Activated naive CD8-positive, alpha-beta T cell treated with anti-CD3 and anti-CD28 coated beads, Interleukin-2, amount 50 U/mL, for 24 hours (primary cell): Measurements from ENCODE around the gene CCDC74B.
"Not testable (repeated sequence)": the region's sequence is repeated elsewhere in the genome, so short reads cannot be mapped to it uniquely, and the experiment has no call there.

ENCODE experiments used
- ATAC-seq: fragments of 150-1000 bp; cut with Tn5 transposase; one replicate; pipeline ENCODE4 v1.10.0; 2021
- DNase-seq: peaks from one replicate; pipeline ENCODE4 v3.0.0; 2021
- H3K27ac Mint-ChIP-seq: one replicate; pipeline ENCODE4 v1.8.0; 2021; ENCODE audit warnings: mild to moderate bottlenecking, mixed read lengths
- H3K27me3 Mint-ChIP-seq: one replicate; pipeline ENCODE4 v1.8.0; 2021; ENCODE audit warnings: mixed read lengths
- H3K36me3 Mint-ChIP-seq: one replicate; pipeline ENCODE4 v1.8.0; 2021; ENCODE audit warnings: low read depth, mixed read lengths
- H3K4me1 Mint-ChIP-seq: one replicate; pipeline ENCODE4 v1.8.0; 2021; ENCODE audit warnings: mixed read lengths
- H3K4me3 Mint-ChIP-seq: one replicate; pipeline ENCODE4 v1.8.0; 2021; ENCODE audit warnings: mild to moderate bottlenecking, moderate library complexity, mixed read lengths
- H3K9me3 Mint-ChIP-seq: one replicate; pipeline ENCODE4 v1.8.0; 2021; ENCODE audit warnings: mixed read lengths

CCDC74B gene

GRCh38 chr2:130181880-130182682, 37.2 kb upstream of the CCDC74B start, which contains the start of gene MZT2B:
MZT2B (plus strand) TSS chr2:130182262; CDS start chr2:130182283, 21 bp downstream.
- DNase-seq (peak; percentile 92), ATAC-seq (peak; percentile 90)
- H3K27me3 Mint-ChIP-seq, H3K9me3 Mint-ChIP-seq: not testable (repeated sequence)
- Mint-ChIP-seq H3K27ac (peak within 1 kb of the TSS; percentile 92), H3K36me3 (peaks cover 13% of the 10 kb centered on the region), H3K4me1 (peaks cover 23% of the 10 kb centered on the region), H3K4me3 (peak within 1 kb of the TSS; percentile 93)

- Mint-ChIP-seq H3K4me3 (peak within 1 kb of the TSS; percentile 93), H3K27ac (peak within 1 kb of the TSS; percentile 92), H3K27me3 (no peaks in the 10 kb centered on the region), H3K9me3 (no peaks in the 10 kb centered on the region), H3K4me1 (peaks cover 23% of the 10 kb centered on the region), H3K36me3 (peaks cover 14% of the 10 kb centered on the region)
- ATAC-seq (peak; percentile 69), DNase-seq (peak; percentile 98)
Measured at GRCh38 chr2:130181325-130181879, 36.5 kb upstream of the CCDC74B start, which contains the start of gene SMPD4. SMPD4 (minus strand) TSS chr2:130181602; CDS start chr2:130176592, 5,010 bp downstream.

GRCh38 chr2:130180404-130181324, 35.8 kb upstream of the CCDC74B start:
- ATAC-seq, DNase-seq, H3K9me3 Mint-ChIP-seq, H3K27me3 Mint-ChIP-seq: not testable (repeated sequence)
- peak overlapping the region; percentile 92 for H3K27ac Mint-ChIP-seq
- peaks cover 18% of the 10 kb centered on the region for H3K36me3 Mint-ChIP-seq
- H3K4me1 Mint-ChIP-seq: peaks cover 23% of the 10 kb centered on the region
- H3K4me3 Mint-ChIP-seq: peak overlapping the region; percentile 93

GRCh38 chr2:130174866-130175265, 30.0 kb upstream of the CCDC74B start:
- not testable (repeated sequence) for H3K4me3 Mint-ChIP-seq, H3K27me3 Mint-ChIP-seq, DNase-seq, H3K9me3 Mint-ChIP-seq, H3K27ac Mint-ChIP-seq
- peak; percentile 52 for ATAC-seq
- Mint-ChIP-seq H3K4me1 (peaks cover 13% of the 10 kb centered on the region), H3K36me3 (peaks cover 34% of the 10 kb centered on the region)

DNA sequence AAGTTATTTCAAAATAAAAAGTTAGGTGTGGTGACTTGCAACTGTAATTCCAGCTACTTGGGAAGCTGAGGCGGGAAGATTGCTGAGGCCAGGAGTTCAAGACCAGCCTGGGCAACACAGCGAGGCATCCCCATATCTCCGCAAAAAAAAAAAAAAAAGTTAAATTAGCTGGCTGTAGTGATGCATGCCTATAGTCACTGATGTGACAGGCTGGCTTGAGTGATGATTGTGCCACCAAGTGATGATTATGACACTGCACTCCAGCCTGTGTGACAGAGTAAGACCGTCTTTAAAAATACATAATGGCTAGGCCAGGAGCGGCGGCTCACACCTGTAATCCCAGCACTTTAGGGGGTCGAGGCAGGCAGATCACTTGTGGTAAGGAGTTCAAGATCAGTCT, 25.0 kb upstream of the CCDC74B start:
- no peak overlapping the region for H3K4me3 Mint-ChIP-seq
- ATAC-seq (peak; percentile 25), DNase-seq (no peak)
- no peaks in the 10 kb centered on the region for H3K9me3 Mint-ChIP-seq
- H3K27ac Mint-ChIP-seq: no peak overlapping the region
- H3K27me3 Mint-ChIP-seq: no peaks in the 10 kb centered on the region
- H3K4me1 Mint-ChIP-seq: no peaks in the 10 kb centered on the region
- peaks cover 41% of the 10 kb centered on the region for H3K36me3 Mint-ChIP-seq

DNA sequence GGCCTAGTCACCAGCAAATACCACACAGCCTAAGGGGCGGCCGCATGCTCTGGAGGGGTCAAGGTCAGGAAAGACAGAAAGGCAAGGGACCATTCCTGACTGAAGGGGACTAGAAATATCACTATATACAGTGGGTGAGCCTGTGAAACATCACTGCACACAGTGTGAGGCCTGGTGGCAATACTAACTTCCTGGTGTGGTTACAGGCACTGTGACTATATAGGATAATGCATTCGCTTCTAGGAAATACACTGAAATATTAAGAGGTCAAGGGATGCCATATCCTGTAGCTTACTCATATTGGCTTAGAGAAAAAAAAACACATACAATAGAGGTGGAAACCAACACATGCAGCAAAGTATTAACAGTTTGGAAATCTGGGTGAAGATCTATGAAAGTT, 24.3 kb upstream of the CCDC74B start:
- H3K36me3 Mint-ChIP-seq: peaks cover 45% of the 10 kb centered on the region
- not testable (repeated sequence) for H3K27ac Mint-ChIP-seq, H3K4me1 Mint-ChIP-seq, H3K27me3 Mint-ChIP-seq, DNase-seq, H3K4me3 Mint-ChIP-seq, H3K9me3 Mint-ChIP-seq
- peak; percentile 79 for ATAC-seq

DNA sequence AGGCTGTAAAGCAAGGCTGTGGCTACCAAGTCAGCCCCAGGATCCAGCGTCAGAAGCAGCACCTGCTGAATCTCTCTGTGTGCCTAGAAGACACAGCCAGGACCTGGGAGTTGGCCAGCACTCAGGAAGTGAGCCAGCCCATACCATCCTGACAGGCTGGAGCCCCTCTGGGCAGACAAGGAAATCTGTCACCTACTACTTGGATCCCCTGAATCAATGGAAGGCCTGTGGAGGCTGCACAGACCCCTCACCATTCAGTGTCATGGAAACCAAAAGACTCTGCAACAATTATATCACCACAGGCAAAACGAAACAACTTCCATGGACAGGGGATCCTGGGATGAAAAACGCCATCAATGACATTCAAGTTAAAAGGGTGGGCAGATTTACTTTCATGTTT, 21.7 kb upstream of the CCDC74B start:
- not testable (repeated sequence) for H3K27me3 Mint-ChIP-seq, DNase-seq, H3K9me3 Mint-ChIP-seq, H3K27ac Mint-ChIP-seq, ATAC-seq, H3K4me1 Mint-ChIP-seq, H3K4me3 Mint-ChIP-seq
- peaks cover 41% of the 10 kb centered on the region for H3K36me3 Mint-ChIP-seq

GRCh38 chr2:130165293-130166016, 20.5 kb upstream of the CCDC74B start:
- Mint-ChIP-seq H3K9me3 (no peaks in the 10 kb centered on the region), H3K27me3 (no peaks in the 10 kb centered on the region), H3K4me1 (no peaks in the 10 kb centered on the region), H3K4me3 (no peak overlapping the region), H3K36me3 (peaks cover 37% of the 10 kb centered on the region), H3K27ac (no peak overlapping the region)
- ATAC-seq (no peak), DNase-seq (no peak)

GRCh38 chr2:130162968-130163367, 18.1 kb upstream of the CCDC74B start:
- Mint-ChIP-seq H3K27me3 (no peaks in the 10 kb centered on the region), H3K4me1 (peaks cover 6% of the 10 kb centered on the region), H3K36me3 (peaks cover 32% of the 10 kb centered on the region), H3K27ac (no peak overlapping the region), H3K4me3 (no peak overlapping the region), H3K9me3 (no peaks in the 10 kb centered on the region)
- DNase-seq: no peak
- no peak for ATAC-seq

- H3K27me3 Mint-ChIP-seq, ATAC-seq, H3K9me3 Mint-ChIP-seq, H3K4me3 Mint-ChIP-seq, H3K27ac Mint-ChIP-seq, DNase-seq: not testable (repeated sequence)
- peaks cover 11% of the 10 kb centered on the region for H3K4me1 Mint-ChIP-seq
- peaks cover 27% of the 10 kb centered on the region for H3K36me3 Mint-ChIP-seq
Measured at GRCh38 chr2:130162486-130162885, 17.6 kb upstream of the CCDC74B start.

DNA sequence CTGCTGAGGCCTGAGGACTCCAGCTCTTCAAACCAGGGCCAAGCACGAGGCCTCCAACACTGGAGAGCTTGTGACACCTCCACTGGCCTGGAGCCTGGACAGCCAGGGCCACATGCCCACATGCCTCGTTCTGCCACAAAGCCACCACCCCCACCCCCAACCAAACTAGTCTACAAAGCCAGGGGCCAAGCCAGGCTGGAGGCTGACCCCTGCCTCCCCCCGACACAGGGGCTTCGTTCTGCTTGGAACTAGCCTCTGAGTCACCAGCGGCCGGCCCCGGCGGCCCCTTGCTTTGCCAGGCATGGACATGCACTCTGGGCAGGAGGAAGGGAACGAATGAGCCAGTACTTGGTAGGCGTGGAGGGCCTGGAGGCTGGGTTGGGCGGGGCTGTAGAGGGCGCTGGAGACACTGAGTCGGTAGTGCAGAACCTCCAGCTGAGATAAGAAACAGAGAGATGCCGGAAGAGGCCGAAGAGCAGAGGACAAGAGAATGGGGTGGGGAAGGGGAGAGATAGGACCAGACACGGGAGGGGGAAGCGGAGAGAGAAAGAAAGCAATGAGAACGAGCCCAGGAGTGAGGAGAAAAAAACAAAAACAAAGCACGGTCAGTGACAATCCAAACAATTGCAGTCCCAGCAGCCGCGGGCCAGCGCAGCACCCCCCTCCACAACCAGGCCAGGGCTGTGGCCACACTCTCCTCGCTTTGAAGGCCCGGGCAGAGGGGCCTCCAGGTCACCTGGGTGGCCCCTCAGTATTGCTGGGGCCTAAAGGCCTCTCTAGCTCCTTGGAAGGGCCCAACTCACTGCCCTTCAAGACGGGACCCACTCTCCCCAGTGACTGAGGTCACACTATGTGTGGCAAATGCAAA, 16.2 kb upstream of the CCDC74B start:
- peaks cover 11% of the 10 kb centered on the region for H3K4me1 Mint-ChIP-seq
- ATAC-seq, DNase-seq, H3K27me3 Mint-ChIP-seq, H3K9me3 Mint-ChIP-seq, H3K27ac Mint-ChIP-seq, H3K4me3 Mint-ChIP-seq: not testable (repeated sequence)
- H3K36me3 Mint-ChIP-seq: peaks cover 19% of the 10 kb centered on the region

GRCh38 chr2:130160131-130160530, 15.2 kb upstream of the CCDC74B start:
- Mint-ChIP-seq H3K4me1 (peaks cover 11% of the 10 kb centered on the region), H3K36me3 (peaks cover 13% of the 10 kb centered on the region), H3K4me3 (no peak overlapping the region), H3K27me3 (no peaks in the 10 kb centered on the region), H3K9me3 (no peaks in the 10 kb centered on the region), H3K27ac (peak overlapping the region; percentile 19)
- ATAC-seq (no peak), DNase-seq (no peak)

- peaks cover 11% of the 10 kb centered on the region for H3K36me3 Mint-ChIP-seq
- DNase-seq, ATAC-seq, H3K27ac Mint-ChIP-seq, H3K9me3 Mint-ChIP-seq, H3K27me3 Mint-ChIP-seq, H3K4me3 Mint-ChIP-seq: not testable (repeated sequence)
- H3K4me1 Mint-ChIP-seq: peaks cover 11% of the 10 kb centered on the region
Measured at GRCh38 chr2:130159376-130159775, 14.5 kb upstream of the CCDC74B start.
